CD4-positive, alpha-beta memory T cell (primary cell): ENCODE results near the gene RRP8. TPM values are rescaled to one million over a fixed set of nuclear protein-coding genes. Genes with fewer than 3 reads are reported as not detected.
A peak's percentile ranks its signal among the peaks of the same experiment; 100 is the strongest.

Experiments used
- CTCF ChIA-PET: fragments of 350-600 bp; sonication (Branson Sonifier 250); formaldehyde crosslinking; loops from one replicate; lab custom pipeline; 2021; ENCODE audit warnings: inconsistent platforms; ENCODE audit not compliant: partially characterized antibody; lab: Charles Lee
- POLR2A ChIA-PET: fragments of 350-600 bp; sonication (Branson Sonifier 250); formaldehyde crosslinking; loops from one replicate; lab custom pipeline; 2021; ENCODE audit not compliant: partially characterized antibody; lab: Charles Lee
- DNase-seq, 5 donors: peaks; one replicate each; pipeline versions ENCODE4 v3.0.0 to v3.0.0-alpha.2; 2020 to 2022; ENCODE audit warnings: mixed read lengths in 1 of 5
- H3K27ac ChIP-seq: one replicate; pipeline ENCODE4 v1.7.0; 2013; ENCODE audit warnings: low read depth, low read length
- H3K27me3 ChIP-seq: 2 replicates; pipeline ENCODE4 v1.7.0; 2013; ENCODE audit warnings: mild to moderate bottlenecking, low read length, moderate library complexity; ENCODE audit not compliant: insufficient read depth
- H3K36me3 ChIP-seq: 2 replicates; pipeline ENCODE4 v1.7.0; 2013; ENCODE audit warnings: mild to moderate bottlenecking, low read length, moderate library complexity; ENCODE audit not compliant: insufficient read depth
- H3K4me1 ChIP-seq: 2 replicates; pipeline ENCODE4 v1.7.0; 2013; ENCODE audit warnings: mild to moderate bottlenecking, low read length, moderate library complexity; ENCODE audit not compliant: insufficient read depth
- H3K4me3 ChIP-seq, 2 donors: one replicate each; pipeline ENCODE4 v1.7.0; 2013; ENCODE audit warnings: low read length in 2 of 2, mild to moderate bottlenecking in 1 of 2
- H3K9me3 ChIP-seq, 2 donors: one replicate each; pipeline ENCODE4 v1.7.0; 2013; ENCODE audit warnings: low read length in 2 of 2, control low read depth in 1 of 2; ENCODE audit not compliant: control insufficient read depth in 1 of 2
- H3K27ac Mint-ChIP-seq, 7 donors: one replicate each; pipeline ENCODE4 v1.8.0; 2020 to 2021; ENCODE audit warnings: mixed read lengths in 7 of 7, mild to moderate bottlenecking in 6 of 7, inconsistent platforms in 3 of 7, moderate library complexity in 3 of 7
- H3K27me3 Mint-ChIP-seq, 2 donors: one replicate each; pipeline ENCODE4 v1.8.0; 2020 to 2021; ENCODE audit warnings: mixed read lengths in 2 of 2
- H3K36me3 Mint-ChIP-seq, 2 donors: one replicate each; pipeline ENCODE4 v1.8.0; 2020 to 2021; ENCODE audit warnings: mixed read lengths in 2 of 2, inconsistent platforms in 1 of 2, mild to moderate bottlenecking in 1 of 2
- H3K4me1 Mint-ChIP-seq, 4 donors: one replicate each; pipeline ENCODE4 v1.8.0; 2020 to 2021; ENCODE audit warnings: mixed read lengths in 4 of 4, mild to moderate bottlenecking in 1 of 4
- H3K4me3 Mint-ChIP-seq, 8 donors: one replicate each; pipeline ENCODE4 v1.8.0; 2020 to 2021; ENCODE audit warnings: mixed read lengths in 8 of 8, mild to moderate bottlenecking in 7 of 8, moderate library complexity in 6 of 8, inconsistent platforms in 3 of 8
- H3K9me3 Mint-ChIP-seq, 8 donors: one replicate each; pipeline ENCODE4 v1.8.0; 2020 to 2021; ENCODE audit warnings: mixed read lengths in 8 of 8, mild to moderate bottlenecking in 5 of 8, inconsistent platforms in 3 of 8, moderate library complexity in 1 of 8
- intact Hi-C: fragments of 100-400 bp; cut with micrococcal nuclease; formaldehyde crosslinking; loops from one replicate; pipeline ENCODE4 v1.15.1; 2023
- polyA plus RNA-seq, 2 donors: library from polyadenylated mRNA; unstranded; fragments of 300-500 nt; fragmentation: Illumina TruSeq; gene quantifications; one replicate each; pipeline ENCODE4 v1.2.3, GENCODE V29; 2021
- total RNA-seq, 2 experiments: library from RNA; stranded (reverse); gene quantifications; one replicate each; pipeline ENCODE4 v1.2.3, GENCODE V29; 2021

RRP8 gene
- total and polyA plus RNA-seq, 4 experiments from 2014 or later, result 19.5 to 36.0 (median 29.2) TPM

DNA sequence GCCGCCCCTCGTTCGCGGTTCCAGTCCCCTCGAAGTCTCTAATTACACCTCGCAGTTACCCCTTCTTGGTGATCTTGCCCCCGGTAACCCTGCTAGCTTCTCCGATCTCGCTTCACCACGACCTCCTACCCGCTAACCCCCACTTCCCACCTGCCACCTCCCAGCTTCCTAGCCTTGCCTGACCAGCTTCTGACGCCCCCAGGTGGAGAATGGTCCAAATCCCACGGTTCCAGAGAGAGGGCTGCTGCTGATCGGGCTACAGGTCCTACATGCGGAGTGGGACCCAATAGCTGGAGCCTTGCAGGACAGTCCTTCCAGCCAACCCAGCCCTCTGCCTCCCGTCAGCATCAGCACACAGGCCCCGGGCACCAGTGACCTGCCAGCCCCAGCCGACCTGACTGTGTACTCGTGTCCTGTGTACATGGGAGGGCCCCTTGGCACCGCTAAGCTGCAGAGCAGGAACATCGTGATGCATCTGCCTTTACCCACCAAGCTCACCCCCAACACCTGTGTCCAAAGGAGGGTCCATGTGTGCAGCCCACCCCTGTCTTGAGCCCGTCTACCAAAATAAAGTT, 31.9 kb downstream of the RRP8 start:
- H3K36me3 ChIP-seq, result peaks cover 3% of the 10 kb centered on the region

GRCh38 chr11:6570691-6571427, 32.6 kb downstream of the RRP8 start:
- H3K4me1 ChIP-seq, result no peaks in the 10 kb centered on the region
- POLR2A ChIA-PET, result no interaction called here
- Mint-ChIP-seq H3K27ac (no peak overlapping the region), H3K9me3 (no peaks in the 10 kb centered on the region), H3K27me3 (no peaks in the 10 kb centered on the region), H3K4me1 (peaks cover 0 to 4% (median 2%) of the 10 kb centered on the region in 4 donors), H3K36me3 (peaks cover 16 to 19% of the 10 kb centered on the region in 2 donors), H3K4me3 (no peak overlapping the region)
- intact Hi-C loops, result no loop called here
- no peaks in the 10 kb centered on the region for H3K9me3 ChIP-seq
- CTCF ChIA-PET, result interaction anchor here (1.4 kb wide), 1 partner anchor 112 kb away, joined by 3 read pairs; the partner anchor contains the start of gene MRPL17
- no peak overlapping the region for H3K27ac ChIP-seq
- DNase-seq, result no peak
- H3K36me3 ChIP-seq, result peaks cover 3% of the 10 kb centered on the region
- H3K27me3 ChIP-seq, result no peaks in the 10 kb centered on the region
- H3K4me3 ChIP-seq, result no peak overlapping the region

More for the DNA sequence above, 31.9 kb downstream of the RRP8 start:
- Mint-ChIP-seq H3K9me3 (no peaks in the 10 kb centered on the region), H3K27me3 (no peaks in the 10 kb centered on the region), H3K27ac (peak overlapping the region in 1 of 7 donors; percentile 10), H3K4me1 (peaks cover 2 to 4% (median 2%) of the 10 kb centered on the region in 4 donors), H3K4me3 (no peak overlapping the region), H3K36me3 (peaks cover 16 to 18% of the 10 kb centered on the region in 2 donors)
- POLR2A ChIA-PET, result no interaction called here
- no peak for DNase-seq
- Histone ChIP-seq H3K27ac (no peak overlapping the region), H3K27me3 (no peaks in the 10 kb centered on the region), H3K9me3 (no peaks in the 10 kb centered on the region), H3K4me3 (no peak overlapping the region), H3K4me1 (no peaks in the 10 kb centered on the region)
- CTCF ChIA-PET, result interaction anchor here (1.4 kb wide), 1 partner anchor 112 kb away, joined by 3 read pairs; the partner anchor contains the start of gene MRPL17
- intact Hi-C loops, result no loop called here

- CTCF ChIA-PET, result interaction anchor here (1.4 kb wide), 1 partner anchor 113 kb away, joined by 3 read pairs; the partner anchor contains the start of gene MRPL17
Measured at GRCh38 chr11:6569706-6570105, 33.7 kb downstream of the RRP8 start.

DNA sequence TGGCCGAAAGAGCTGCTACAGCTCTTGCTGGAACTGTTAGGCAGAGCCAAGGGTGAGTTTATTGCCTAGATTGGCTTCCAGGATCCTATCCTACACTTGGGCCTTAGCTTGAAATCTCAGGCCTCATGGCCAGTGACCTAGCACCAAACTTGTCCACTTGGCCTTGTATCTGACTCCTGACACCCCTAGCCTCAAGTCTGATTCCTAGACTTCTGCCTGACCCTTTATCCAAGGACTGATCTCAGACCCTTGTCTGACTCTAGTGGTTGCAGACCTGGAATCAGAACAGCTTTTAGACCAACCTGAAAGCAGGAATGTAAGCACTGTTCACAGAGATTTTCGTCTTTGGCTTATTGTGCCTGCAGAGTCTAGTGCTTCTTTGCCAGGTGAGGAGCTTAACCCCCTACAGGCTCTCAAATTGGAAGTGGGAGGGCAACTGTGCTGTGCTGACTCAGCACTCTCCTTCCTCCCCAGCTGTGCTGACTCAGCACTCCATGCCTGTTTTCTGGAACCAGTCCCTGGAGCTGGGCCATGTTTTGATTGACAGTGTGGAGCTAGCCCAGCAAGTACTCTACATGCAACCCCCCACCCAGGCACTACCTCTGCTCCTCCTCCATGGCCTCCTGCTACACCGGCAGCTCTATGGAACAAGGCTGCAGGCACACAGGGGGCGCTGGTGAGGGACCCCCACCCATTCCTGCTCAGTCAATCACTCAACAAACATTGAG, 35.1 kb downstream of the RRP8 start:
- Histone ChIP-seq H3K4me3 (no peak overlapping the region), H3K36me3 (peaks cover 3% of the 10 kb centered on the region), H3K27ac (no peak overlapping the region), H3K9me3 (no peaks in the 10 kb centered on the region), H3K4me1 (no peaks in the 10 kb centered on the region), H3K27me3 (no peaks in the 10 kb centered on the region)
- Mint-ChIP-seq H3K27me3 (no peaks in the 10 kb centered on the region), H3K4me1 (peaks cover 0 to 4% (median 0%) of the 10 kb centered on the region in 4 donors), H3K36me3 (peaks cover 19 to 21% of the 10 kb centered on the region in 2 donors), H3K9me3 (no peaks in the 10 kb centered on the region), H3K27ac (no peak overlapping the region), H3K4me3 (no peak overlapping the region)
- intact Hi-C loops, result no loop called here
- ChIA-PET CTCF (interaction anchor here (0.7 to 1.2 kb wide), 3 partner anchors 10 to 187 kb away, joined by 3 to 4 read pairs (median 4); no protein-coding TSS in a partner anchor), POLR2A (interaction anchor here (0.8 to 1.0 kb wide), 2 partner anchors 51 to 116 kb away, joined by 3 read pairs; partner anchors contain the start of gene TPP1)
- no peak for DNase-seq

More at GRCh38 chr11:6569706-6570105, 33.7 kb downstream of the RRP8 start:
- Mint-ChIP-seq H3K4me3 (no peak overlapping the region), H3K27ac (peak overlapping the region in 1 of 7 donors; percentile 3), H3K9me3 (no peaks in the 10 kb centered on the region), H3K36me3 (peaks cover 16 to 22% of the 10 kb centered on the region in 2 donors), H3K4me1 (peaks cover 0 to 4% (median 2%) of the 10 kb centered on the region in 4 donors), H3K27me3 (no peaks in the 10 kb centered on the region)
- Histone ChIP-seq H3K4me1 (no peaks in the 10 kb centered on the region), H3K4me3 (no peak overlapping the region), H3K9me3 (no peaks in the 10 kb centered on the region), H3K36me3 (peaks cover 3% of the 10 kb centered on the region), H3K27me3 (no peaks in the 10 kb centered on the region), H3K27ac (no peak overlapping the region)
- intact Hi-C loops, result no loop called here
- POLR2A ChIA-PET, result no interaction called here
- DNase-seq, result no peak

- Mint-ChIP-seq H3K9me3 (no peaks in the 10 kb centered on the region), H3K4me3 (no peak overlapping the region), H3K36me3 (peaks cover 13 to 20% of the 10 kb centered on the region in 2 donors), H3K27me3 (no peaks in the 10 kb centered on the region), H3K27ac (no peak overlapping the region), H3K4me1 (peaks cover 0 to 4% (median 0%) of the 10 kb centered on the region in 4 donors)
- POLR2A ChIA-PET, result no interaction called here
- intact Hi-C loops, result no loop called here
- Histone ChIP-seq H3K27me3 (no peaks in the 10 kb centered on the region), H3K36me3 (peaks cover 3% of the 10 kb centered on the region), H3K9me3 (no peaks in the 10 kb centered on the region), H3K4me1 (no peaks in the 10 kb centered on the region), H3K27ac (no peak overlapping the region), H3K4me3 (no peak overlapping the region)
- CTCF ChIA-PET, result no interaction called here
- no peak for DNase-seq
Measured at GRCh38 chr11:6567371-6567745, 36.1 kb downstream of the RRP8 start.

- Histone ChIP-seq H3K27ac (no peak overlapping the region), H3K36me3 (peaks cover 3% of the 10 kb centered on the region), H3K9me3 (no peaks in the 10 kb centered on the region), H3K27me3 (no peaks in the 10 kb centered on the region), H3K4me1 (no peaks in the 10 kb centered on the region), H3K4me3 (no peak overlapping the region)
- intact Hi-C loops, result no loop called here
- H3K4me1 Mint-ChIP-seq, result peaks cover 0 to 4% (median 0%) of the 10 kb centered on the region in 4 donors
- ChIA-PET CTCF (interaction anchor here (1.3 kb wide), 1 partner anchor 36 kb away, joined by 3 read pairs; no protein-coding TSS in a partner anchor), POLR2A (no interaction called here)
- peaks cover 10 to 19% of the 10 kb centered on the region in 2 donors for H3K36me3 Mint-ChIP-seq
- no peak for DNase-seq
- H3K4me3 Mint-ChIP-seq, result no peak overlapping the region
- H3K27ac Mint-ChIP-seq, result peak overlapping the region in 2 of 7 donors; percentile 22 to 32
- H3K27me3 Mint-ChIP-seq, result no peaks in the 10 kb centered on the region
- H3K9me3 Mint-ChIP-seq, result no peaks in the 10 kb centered on the region
Measured at GRCh38 chr11:6566704-6567370, 36.6 kb downstream of the RRP8 start.
